ENCODE measurements around the gene PPIAL4G. TPM values are rescaled to one million over a fixed set of nuclear protein-coding genes. Genes with fewer than 3 reads are reported as not detected.
A peak's percentile ranks its signal among the peaks of the same experiment; 100 is the strongest.
"Not testable (repeated sequence)": the region's sequence is repeated elsewhere in the genome, so short reads cannot be mapped to it uniquely, and the experiment has no call there.

Gene PPIAL4G
- polyA plus RNA-seq (2013): not detected in 2 replicates

DNA sequence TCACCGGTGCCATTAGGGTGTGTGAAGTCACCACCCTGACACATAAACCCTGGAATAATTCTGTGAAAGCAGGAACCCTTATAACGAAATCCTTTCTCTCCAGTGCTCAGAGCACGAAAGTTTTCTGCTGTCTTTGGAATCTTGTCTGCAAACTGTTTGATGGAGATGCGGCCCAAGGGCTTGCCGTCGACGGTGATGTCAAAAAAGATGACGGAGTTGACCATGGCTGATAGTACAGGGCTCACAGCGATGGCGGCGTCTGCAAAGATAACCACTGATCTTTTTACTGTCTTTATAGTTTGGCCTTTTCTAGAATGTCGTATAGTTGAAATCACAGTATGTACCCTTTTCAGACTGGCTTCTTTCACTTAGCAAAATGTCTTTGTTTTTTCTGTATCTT is at the start of gene PPIAL4G:
Gene PPIAL4G (minus strand): TSS at position 274 of the 400 bp plus-strand sequence. CDS start 50 bp downstream, at position 224.
- H3K27me3 ChIP-seq (ENCODE audit: insufficient read depth, low read length); H3K23ac ChIP-seq (ENCODE audit: low read length); H3K9ac ChIP-seq (ENCODE audit: low read length); H3K18ac ChIP-seq (ENCODE audit: low read length); H3K27ac ChIP-seq (ENCODE audit: low read depth, low read length); H3K79me2 ChIP-seq (ENCODE audit: control insufficient read depth, insufficient read depth, low read length, poor library complexity); H4K91ac ChIP-seq (ENCODE audit: low read depth, low read length); H4K8ac ChIP-seq (ENCODE audit: low read depth, low read length); H3K14ac ChIP-seq (ENCODE audit: low read length); H2BK12ac ChIP-seq (ENCODE audit: low read length); H3K9me3 ChIP-seq (ENCODE audit: insufficient read depth, low read depth, low read length); H3K36me3 ChIP-seq (ENCODE audit: control insufficient read depth in 1 of 2, insufficient read depth in 2 of 2, low read length in 2 of 2); H3K4ac ChIP-seq (ENCODE audit: low read depth, low read length); H3K79me1 ChIP-seq (ENCODE audit: low read length); H3K4me1 ChIP-seq (ENCODE audit: control insufficient read depth in 1 of 2, insufficient read depth in 2 of 2, low read length in 2 of 2); H2BK5ac ChIP-seq (ENCODE audit: low read depth, low read length, poor library complexity); H2BK120ac ChIP-seq (ENCODE audit: insufficient read depth, low read length, poor library complexity); H2AFZ ChIP-seq (ENCODE audit: insufficient read depth, low read length, poor library complexity); H4K12ac ChIP-seq (ENCODE audit: low read depth, low read length); H3K4me2 ChIP-seq (ENCODE audit: low read length); H2AK5ac ChIP-seq (ENCODE audit: low read length); H3K4me3 ChIP-seq (ENCODE audit: low read depth, low read length); DNase-seq: not testable (repeated sequence)
- no CpG with 5 or more reads among the region's 12 CpGs for WGBS (ENCODE audit: extremely low coverage, insufficient coverage, insufficient read length)

DNA sequence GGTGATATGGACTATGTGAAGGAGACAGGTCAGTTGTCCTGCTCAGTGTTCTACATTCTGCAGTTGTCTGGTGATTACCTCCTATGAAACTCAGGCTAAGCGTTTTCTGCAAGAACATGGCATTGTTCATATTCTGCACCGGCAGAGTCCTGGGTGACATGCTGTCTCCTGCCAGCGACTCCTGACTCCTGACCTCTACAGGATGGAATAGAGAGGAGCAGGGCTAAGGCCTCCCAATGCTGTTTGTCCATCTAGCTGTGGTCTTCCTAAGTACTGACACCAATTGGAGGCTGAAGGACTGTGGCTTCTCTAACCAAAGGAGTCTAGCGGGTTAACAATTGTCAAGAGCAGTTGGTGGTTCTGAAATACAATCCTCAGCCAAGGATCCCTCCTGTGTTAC is 49.1 kb upstream of the PPIAL4G start:
- H3K4me1 ChIP-seq (ENCODE audit: control insufficient read depth in 1 of 2, insufficient read depth in 2 of 2, low read length in 2 of 2); H2BK12ac ChIP-seq (ENCODE audit: low read length); H2BK5ac ChIP-seq (ENCODE audit: low read depth, low read length, poor library complexity); H3K4me3 ChIP-seq (ENCODE audit: low read depth, low read length); H4K8ac ChIP-seq (ENCODE audit: low read depth, low read length); H3K79me1 ChIP-seq (ENCODE audit: low read length); H3K14ac ChIP-seq (ENCODE audit: low read length); H3K9ac ChIP-seq (ENCODE audit: low read length); H3K79me2 ChIP-seq (ENCODE audit: control insufficient read depth, insufficient read depth, low read length, poor library complexity); H3K9me3 ChIP-seq (ENCODE audit: insufficient read depth, low read depth, low read length); H3K23ac ChIP-seq (ENCODE audit: low read length); H3K27me3 ChIP-seq (ENCODE audit: insufficient read depth, low read length); H2BK120ac ChIP-seq (ENCODE audit: insufficient read depth, low read length, poor library complexity); H3K27ac ChIP-seq (ENCODE audit: low read depth, low read length); H2AFZ ChIP-seq (ENCODE audit: insufficient read depth, low read length, poor library complexity); H3K36me3 ChIP-seq (ENCODE audit: control insufficient read depth in 1 of 2, insufficient read depth in 2 of 2, low read length in 2 of 2); H4K91ac ChIP-seq (ENCODE audit: low read depth, low read length); H2AK5ac ChIP-seq (ENCODE audit: low read length); H3K18ac ChIP-seq (ENCODE audit: low read length); H3K4me2 ChIP-seq (ENCODE audit: low read length); H4K12ac ChIP-seq (ENCODE audit: low read depth, low read length); H3K4ac ChIP-seq (ENCODE audit: low read depth, low read length): not testable (repeated sequence)
- peak in 1 of 2 donors; percentile 18 for DNase-seq
- no CpG with 5 or more reads among the region's 4 CpGs for WGBS (ENCODE audit: extremely low coverage, insufficient coverage, insufficient read length)

DNA sequence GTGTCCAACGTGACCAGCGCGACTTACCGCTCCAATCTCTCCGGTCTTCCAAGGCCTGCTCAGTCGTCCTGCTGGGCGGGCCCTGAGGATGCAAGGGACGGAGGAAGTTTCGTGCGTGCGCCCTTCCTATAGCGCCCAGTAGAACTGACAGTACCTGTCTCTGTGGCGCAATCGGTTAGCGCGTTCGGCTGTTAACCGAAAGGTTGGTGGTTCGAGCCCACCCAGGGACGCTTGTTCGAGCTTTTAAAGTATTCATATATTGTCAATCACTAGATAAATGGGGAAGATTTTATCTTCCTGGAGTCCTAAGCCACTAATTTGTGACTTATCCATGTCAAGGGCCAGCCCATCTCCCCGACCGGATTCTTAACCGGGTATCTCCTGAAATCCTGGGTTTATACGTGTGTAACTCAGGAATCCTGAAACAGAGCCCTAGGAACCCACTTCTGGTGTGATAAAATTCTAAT is 46.0 kb upstream of the PPIAL4G start:
- H2AFZ ChIP-seq (ENCODE audit: insufficient read depth, low read length, poor library complexity); H3K4me2 ChIP-seq (ENCODE audit: low read length); H4K91ac ChIP-seq (ENCODE audit: low read depth, low read length); H3K23ac ChIP-seq (ENCODE audit: low read length); H3K79me2 ChIP-seq (ENCODE audit: control insufficient read depth, insufficient read depth, low read length, poor library complexity); H3K27me3 ChIP-seq (ENCODE audit: insufficient read depth, low read length); H4K12ac ChIP-seq (ENCODE audit: low read depth, low read length); H3K9me3 ChIP-seq (ENCODE audit: insufficient read depth, low read depth, low read length); H3K4me1 ChIP-seq (ENCODE audit: control insufficient read depth in 1 of 2, insufficient read depth in 2 of 2, low read length in 2 of 2); H3K27ac ChIP-seq (ENCODE audit: low read depth, low read length); H3K14ac ChIP-seq (ENCODE audit: low read length); H3K9ac ChIP-seq (ENCODE audit: low read length); H3K18ac ChIP-seq (ENCODE audit: low read length); H4K8ac ChIP-seq (ENCODE audit: low read depth, low read length); H3K79me1 ChIP-seq (ENCODE audit: low read length); H2BK12ac ChIP-seq (ENCODE audit: low read length); H2BK5ac ChIP-seq (ENCODE audit: low read depth, low read length, poor library complexity); H3K4me3 ChIP-seq (ENCODE audit: low read depth, low read length); H3K4ac ChIP-seq (ENCODE audit: low read depth, low read length); H3K36me3 ChIP-seq (ENCODE audit: control insufficient read depth in 1 of 2, insufficient read depth in 2 of 2, low read length in 2 of 2); H2BK120ac ChIP-seq (ENCODE audit: insufficient read depth, low read length, poor library complexity); H2AK5ac ChIP-seq (ENCODE audit: low read length): not testable (repeated sequence)
- peak; percentile 30 to 58 for DNase-seq
- WGBS (ENCODE audit: extremely low coverage, insufficient coverage, insufficient read length): no CpG with 5 or more reads among the region's 25 CpGs

DNA sequence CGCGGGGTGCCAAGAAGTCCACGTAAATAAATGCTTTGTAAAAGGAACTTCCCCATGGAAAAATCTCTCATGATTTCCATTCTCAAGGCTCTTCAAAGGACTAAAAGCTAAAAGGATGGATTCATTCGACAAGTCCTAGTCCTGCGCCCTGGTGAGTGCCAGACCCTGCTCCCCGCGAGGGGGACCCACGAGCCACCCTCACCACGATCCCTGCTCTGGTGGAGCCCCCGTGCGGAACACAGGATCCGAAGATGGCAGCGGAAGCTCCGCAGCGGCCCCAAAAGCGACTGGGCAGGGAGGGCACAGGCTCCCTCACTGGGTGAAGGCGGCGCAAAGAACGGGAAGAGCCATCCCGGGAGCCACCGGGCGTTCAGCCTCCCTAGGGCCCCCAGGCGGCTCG is 45.5 kb upstream of the PPIAL4G start:
- H3K4ac ChIP-seq (ENCODE audit: low read depth, low read length); H4K91ac ChIP-seq (ENCODE audit: low read depth, low read length); H2BK5ac ChIP-seq (ENCODE audit: low read depth, low read length, poor library complexity); H3K4me2 ChIP-seq (ENCODE audit: low read length); DNase-seq; H2BK120ac ChIP-seq (ENCODE audit: insufficient read depth, low read length, poor library complexity); H3K18ac ChIP-seq (ENCODE audit: low read length); H3K9ac ChIP-seq (ENCODE audit: low read length); H2AFZ ChIP-seq (ENCODE audit: insufficient read depth, low read length, poor library complexity); H4K12ac ChIP-seq (ENCODE audit: low read depth, low read length); H3K27ac ChIP-seq (ENCODE audit: low read depth, low read length); H4K8ac ChIP-seq (ENCODE audit: low read depth, low read length); H3K4me1 ChIP-seq (ENCODE audit: control insufficient read depth in 1 of 2, insufficient read depth in 2 of 2, low read length in 2 of 2); H3K4me3 ChIP-seq (ENCODE audit: low read depth, low read length); H3K27me3 ChIP-seq (ENCODE audit: insufficient read depth, low read length); H3K36me3 ChIP-seq (ENCODE audit: control insufficient read depth in 1 of 2, insufficient read depth in 2 of 2, low read length in 2 of 2); H3K14ac ChIP-seq (ENCODE audit: low read length); H2BK12ac ChIP-seq (ENCODE audit: low read length); H3K9me3 ChIP-seq (ENCODE audit: insufficient read depth, low read depth, low read length); H3K23ac ChIP-seq (ENCODE audit: low read length); H3K79me1 ChIP-seq (ENCODE audit: low read length); H2AK5ac ChIP-seq (ENCODE audit: low read length); H3K79me2 ChIP-seq (ENCODE audit: control insufficient read depth, insufficient read depth, low read length, poor library complexity): not testable (repeated sequence)
- WGBS (ENCODE audit: extremely low coverage, insufficient coverage, insufficient read length): no CpG with 5 or more reads among the region's 24 CpGs
